Neural progenitor cell (in vitro differentiated cells): ENCODE results near the gene ARVCF. TPM values are rescaled to one million over a fixed set of nuclear protein-coding genes. Genes with fewer than 3 reads are reported as not detected.

Experiments used
- DNase-seq: peaks from one replicate; pipeline ENCODE4 v3.0.0-alpha.2; 2016; ENCODE audit warnings: low spot score
- H2AFZ ChIP-seq: fragments of 200-600 bp; sonication (generic); replicated peaks from 2 replicates; pipeline ENCODE4 v1.6.1; 2016; ENCODE audit warnings: antibody characterized with exemption
- H3F3A ChIP-seq: fragments of 200-600 bp; sonication (generic); 2 replicates; pipeline ENCODE4 v1.6.1; 2016; ENCODE audit warnings: antibody characterized with exemption, low read depth
- H3K27ac ChIP-seq: fragments of 200-600 bp; sonication (generic); 2 replicates; pipeline ENCODE4 v1.5.1; 2016; ENCODE audit warnings: mild to moderate bottlenecking
- H3K27me3 ChIP-seq: fragments of 200-600 bp; sonication (generic); 2 replicates; pipeline ENCODE4 v1.6.1; 2016; ENCODE audit warnings: mild to moderate bottlenecking, moderate library complexity
- H3K36me3 ChIP-seq: fragments of 200-600 bp; sonication (generic); 2 replicates; pipeline ENCODE4 v1.5.1; 2016
- H3K4me1 ChIP-seq: fragments of 200-600 bp; sonication (generic); 2 replicates; pipeline ENCODE4 v1.6.1; 2016; ENCODE audit warnings: mixed run types
- H3K4me2 ChIP-seq: fragments of 200-600 bp; sonication (generic); 2 replicates; pipeline ENCODE4 v1.6.1; 2016
- H3K4me3 ChIP-seq: fragments of 200-600 bp; sonication (generic); 2 replicates; pipeline ENCODE4 v1.5.1; 2016
- H3K79me2 ChIP-seq: fragments of 200-600 bp; sonication (generic); 2 replicates; pipeline ENCODE4 v1.6.1; 2016; ENCODE audit warnings: low read depth
- H3K9ac ChIP-seq: fragments of 200-600 bp; sonication (generic); 2 replicates; pipeline ENCODE4 v1.6.1; 2016
- H3K9me3 ChIP-seq: fragments of 200-600 bp; sonication (generic); 2 replicates; pipeline ENCODE4 v1.5.1; 2016; ENCODE audit warnings: low read depth
- H4K20me1 ChIP-seq: fragments of 200-600 bp; sonication (generic); 2 replicates; pipeline ENCODE4 v1.6.1; 2016; ENCODE audit warnings: low read depth
- H3K27ac Mint-ChIP-seq: 3 replicates; pipeline ENCODE4 v1.8.0; 2021; ENCODE audit warnings: mixed read lengths
- H3K27me3 Mint-ChIP-seq: 2 replicates; pipeline ENCODE4 v1.8.0; 2022; ENCODE audit warnings: low read depth, mild to moderate bottlenecking, inconsistent platforms, moderate library complexity, mixed read lengths; ENCODE audit not compliant: insufficient read depth
- H3K36me3 Mint-ChIP-seq: 3 replicates; pipeline ENCODE4 v1.8.0; 2021; ENCODE audit warnings: mixed read lengths
- H3K4me1 Mint-ChIP-seq: 3 replicates; pipeline ENCODE4 v1.8.0; 2021; ENCODE audit warnings: mixed read lengths
- H3K4me3 Mint-ChIP-seq: 3 replicates; pipeline ENCODE4 v1.8.0; 2021; ENCODE audit warnings: mild to moderate bottlenecking, moderate library complexity, mixed read lengths
- H3K9me3 Mint-ChIP-seq: 3 replicates; pipeline ENCODE4 v1.8.0; 2020; ENCODE audit warnings: mixed read lengths
- CTCF ChIP-seq: fragments of 200-600 bp; sonication (generic); IDR thresholded peaks from 2 replicates; pipeline ENCODE4 v1.5.1; 2017; ENCODE audit warnings: antibody characterized with exemption, mild to moderate bottlenecking
- EZH2 ChIP-seq: fragments of 200-600 bp; sonication (generic); IDR thresholded peaks from 2 replicates; pipeline ENCODE4 v1.6.1; 2017; ENCODE audit warnings: antibody characterized with exemption, mild to moderate bottlenecking, moderate library complexity
- EZH2phosphoT487 ChIP-seq: fragments of 200-600 bp; sonication (generic); IDR thresholded peaks from 2 replicates; pipeline ENCODE4 v1.6.1; 2017; ENCODE audit warnings: antibody characterized with exemption
- total RNA-seq: library from RNA; depleted of rRNA; stranded (reverse); fragments of >200 nt; gene quantifications from 2 replicates; pipeline ENCODE4 v1.2.3, GENCODE V29; 2015; ENCODE audit warnings: low replicate concordance

ARVCF gene
- total RNA-seq, 1 donor from 2014 or later = 35.4 TPM

GRCh38 chr22:19959043-19959586 is 57.5 kb downstream of the ARVCF start:
- Mint-ChIP-seq H3K4me3 (peak overlapping the region; percentile 81), H3K36me3 (no peaks in the 10 kb centered on the region), H3K4me1 (peaks cover 24% of the 10 kb centered on the region), H3K9me3 (no peaks in the 10 kb centered on the region), H3K27ac (no peak overlapping the region), H3K27me3 (peaks cover 9% of the 10 kb centered on the region)
- peak overlapping the region; percentile 82 for H3K4me2 ChIP-seq
- peak overlapping the region; percentile 52 for H3K4me3 ChIP-seq
- no peak overlapping the region for H3K9ac ChIP-seq
- H3F3A ChIP-seq = no peaks in the 10 kb centered on the region
- H3K9me3 ChIP-seq = no peaks in the 10 kb centered on the region
- no peaks in the 10 kb centered on the region for H3K36me3 ChIP-seq
- H3K27me3 ChIP-seq = no peaks in the 10 kb centered on the region
- peak; percentile 99 for DNase-seq
- TF ChIP-seq EZH2 (no peak), EZH2phosphoT487 (no peak), CTCF (no peak)
- H3K79me2 ChIP-seq = no peaks in the 10 kb centered on the region
- no peaks in the 10 kb centered on the region for H4K20me1 ChIP-seq
- no peak overlapping the region for H3K27ac ChIP-seq
- H3K4me1 ChIP-seq = peaks cover 8% of the 10 kb centered on the region
- peak overlapping the region; percentile 52 for H2AFZ ChIP-seq

GRCh38 chr22:19958083-19959042 is 58.3 kb downstream of the ARVCF start:
- peak overlapping the region; percentile 52 for H3K4me3 ChIP-seq
- TF ChIP-seq CTCF (no peak), EZH2 (no peak), EZH2phosphoT487 (no peak)
- H3K27ac Mint-ChIP-seq = no peak overlapping the region

GRCh38 chr22:19957445-19957844 is 59.2 kb downstream of the ARVCF start:
- no peak for DNase-seq
- H3K4me3 Mint-ChIP-seq = no peak overlapping the region
- no peaks in the 10 kb centered on the region for H3K36me3 ChIP-seq
- H3K27me3 ChIP-seq = no peaks in the 10 kb centered on the region
- H3K9me3 ChIP-seq = no peaks in the 10 kb centered on the region
- H2AFZ ChIP-seq = no peak overlapping the region
- H3K27ac ChIP-seq = no peak overlapping the region
- H3K4me3 ChIP-seq = no peak overlapping the region
- H3K9me3 Mint-ChIP-seq = no peaks in the 10 kb centered on the region
- no peaks in the 10 kb centered on the region for H3K36me3 Mint-ChIP-seq
- no peak for TF ChIP-seq EZH2phosphoT487
- TF ChIP-seq CTCF = no peak
- TF ChIP-seq EZH2 = no peak
- no peak overlapping the region for H3K27ac Mint-ChIP-seq
- H3K4me1 Mint-ChIP-seq = peaks cover 28% of the 10 kb centered on the region
- peaks cover 6% of the 10 kb centered on the region for H3K4me1 ChIP-seq
- H3F3A ChIP-seq = no peaks in the 10 kb centered on the region
- H3K4me2 ChIP-seq = no peak overlapping the region
- no peaks in the 10 kb centered on the region for H4K20me1 ChIP-seq
- H3K27me3 Mint-ChIP-seq = peaks cover 9% of the 10 kb centered on the region
- H3K9ac ChIP-seq = no peak overlapping the region
- no peaks in the 10 kb centered on the region for H3K79me2 ChIP-seq

More at GRCh38 chr22:19958083-19959042, 58.3 kb downstream of the ARVCF start:
- Histone ChIP-seq H4K20me1 (no peaks in the 10 kb centered on the region), H3K4me2 (peak overlapping the region; percentile 82), H3K9me3 (no peaks in the 10 kb centered on the region), H3K27ac (no peak overlapping the region), H3K9ac (no peak overlapping the region), H3K36me3 (no peaks in the 10 kb centered on the region), H3K4me1 (peaks cover 8% of the 10 kb centered on the region), H2AFZ (peak overlapping the region; percentile 52), H3F3A (no peaks in the 10 kb centered on the region), H3K27me3 (no peaks in the 10 kb centered on the region), H3K79me2 (no peaks in the 10 kb centered on the region)
- Mint-ChIP-seq H3K9me3 (no peaks in the 10 kb centered on the region), H3K27me3 (peaks cover 9% of the 10 kb centered on the region), H3K4me1 (peaks cover 30% of the 10 kb centered on the region), H3K36me3 (no peaks in the 10 kb centered on the region), H3K4me3 (peak overlapping the region; percentile 81)
- DNase-seq = no peak
